Activated naive CD8-positive, alpha-beta T cell (primary cell): ENCODE measurements around the gene FOXJ3.
"Not testable (repeated sequence)": the region's sequence is repeated elsewhere in the genome, so short reads cannot be mapped to it uniquely, and the experiment has no call there.

ENCODE experiments used
- H3K27ac Mint-ChIP-seq: one replicate; pipeline ENCODE4 v1.8.0; 2021; ENCODE audit warnings: mixed read lengths
- H3K27me3 Mint-ChIP-seq: one replicate; pipeline ENCODE4 v1.8.0; 2021; ENCODE audit warnings: mixed read lengths
- H3K36me3 Mint-ChIP-seq: one replicate; pipeline ENCODE4 v1.8.0; 2021; ENCODE audit warnings: mixed read lengths
- H3K4me1 Mint-ChIP-seq: one replicate; pipeline ENCODE4 v1.8.0; 2021; ENCODE audit warnings: low read depth, mixed read lengths
- H3K4me3 Mint-ChIP-seq: one replicate; pipeline ENCODE4 v1.8.0; 2021; ENCODE audit warnings: mild to moderate bottlenecking, mixed read lengths
- H3K9me3 Mint-ChIP-seq: one replicate; pipeline ENCODE4 v1.8.0; 2021; ENCODE audit warnings: low read depth, mixed read lengths

The FOXJ3 gene

GRCh38 chr1:42219627-42220026 is 115.4 kb downstream of the FOXJ3 start:
- H3K27ac Mint-ChIP-seq: no peak overlapping the region
- H3K4me3 Mint-ChIP-seq: no peak overlapping the region
- H3K4me1 Mint-ChIP-seq: peaks cover 45% of the 10 kb centered on the region

DNA sequence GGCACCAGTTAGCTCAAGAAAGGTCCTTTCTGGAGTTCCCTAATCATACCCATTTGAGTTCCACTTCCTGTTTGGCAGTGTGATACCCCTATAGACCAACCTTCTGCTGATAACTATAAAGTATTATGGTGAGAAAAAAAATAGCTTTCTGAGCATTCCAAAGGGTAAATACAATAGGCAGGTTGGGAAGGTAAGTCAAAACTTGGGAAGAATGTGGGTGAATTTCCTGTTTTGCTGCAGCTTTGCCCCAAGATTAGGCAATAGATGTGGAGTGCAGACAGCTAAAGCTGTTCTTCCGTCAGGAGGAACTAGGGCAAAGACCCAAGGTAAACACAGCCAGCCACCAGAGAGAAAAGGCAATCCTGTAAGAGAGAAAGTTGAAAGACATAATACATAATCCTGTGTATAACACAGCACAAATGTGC is 120.6 kb downstream of the FOXJ3 start:
- Mint-ChIP-seq H3K27me3 (no peaks in the 10 kb centered on the region), H3K4me1 (peaks cover 32% of the 10 kb centered on the region), H3K4me3 (no peak overlapping the region), H3K27ac (no peak overlapping the region), H3K36me3 (peaks cover 47% of the 10 kb centered on the region), H3K9me3 (peaks cover 13% of the 10 kb centered on the region)

More at GRCh38 chr1:42219627-42220026, 115.4 kb downstream of the FOXJ3 start:
- H3K9me3 Mint-ChIP-seq: peaks cover 15% of the 10 kb centered on the region
- peaks cover 37% of the 10 kb centered on the region for H3K36me3 Mint-ChIP-seq
- H3K27me3 Mint-ChIP-seq: no peaks in the 10 kb centered on the region

- H3K36me3 Mint-ChIP-seq: peaks cover 37% of the 10 kb centered on the region
- H3K27me3 Mint-ChIP-seq: no peaks in the 10 kb centered on the region
- H3K27ac Mint-ChIP-seq: no peak overlapping the region
Observed at GRCh38 chr1:42211224-42211623, 123.8 kb downstream of the FOXJ3 start.

GRCh38 chr1:42210421-42211133 is 124.5 kb downstream of the FOXJ3 start:
- H3K9me3 Mint-ChIP-seq: peaks cover 12% of the 10 kb centered on the region
- no peaks in the 10 kb centered on the region for H3K27me3 Mint-ChIP-seq
- peaks cover 41% of the 10 kb centered on the region for H3K36me3 Mint-ChIP-seq
- H3K4me3 Mint-ChIP-seq: no peak overlapping the region
- H3K4me1 Mint-ChIP-seq: peaks cover 42% of the 10 kb centered on the region
- H3K27ac Mint-ChIP-seq: no peak overlapping the region

More at GRCh38 chr1:42211224-42211623, 123.8 kb downstream of the FOXJ3 start:
- Mint-ChIP-seq H3K4me1 (peaks cover 39% of the 10 kb centered on the region), H3K4me3 (no peak overlapping the region), H3K9me3 (peaks cover 12% of the 10 kb centered on the region)

GRCh38 chr1:42209526-42210251 is 125.3 kb downstream of the FOXJ3 start:
- Mint-ChIP-seq H3K36me3 (peaks cover 46% of the 10 kb centered on the region), H3K4me1 (peaks cover 44% of the 10 kb centered on the region), H3K27me3 (no peaks in the 10 kb centered on the region), H3K4me3 (no peak overlapping the region), H3K9me3 (peaks cover 11% of the 10 kb centered on the region), H3K27ac (no peak overlapping the region)

- Mint-ChIP-seq H3K4me1 (peaks cover 37% of the 10 kb centered on the region), H3K36me3 (peaks cover 43% of the 10 kb centered on the region), H3K9me3 (peaks cover 15% of the 10 kb centered on the region)
- H3K4me3 Mint-ChIP-seq, H3K27ac Mint-ChIP-seq, H3K27me3 Mint-ChIP-seq: not testable (repeated sequence)
Observed at GRCh38 chr1:42206930-42207329, 128.1 kb downstream of the FOXJ3 start.

GRCh38 chr1:42206164-42206563 is 128.9 kb downstream of the FOXJ3 start:
- H3K4me1 Mint-ChIP-seq: peaks cover 34% of the 10 kb centered on the region
- no peak overlapping the region for H3K27ac Mint-ChIP-seq
- H3K36me3 Mint-ChIP-seq: peaks cover 42% of the 10 kb centered on the region
- no peaks in the 10 kb centered on the region for H3K27me3 Mint-ChIP-seq
- H3K4me3 Mint-ChIP-seq: no peak overlapping the region
- H3K9me3 Mint-ChIP-seq: peaks cover 17% of the 10 kb centered on the region

GRCh38 chr1:42201986-42202385 is 133.0 kb downstream of the FOXJ3 start:
- Mint-ChIP-seq H3K9me3 (peaks cover 11% of the 10 kb centered on the region), H3K27me3 (no peaks in the 10 kb centered on the region), H3K4me3 (no peak overlapping the region), H3K27ac (no peak overlapping the region), H3K4me1 (peaks cover 7% of the 10 kb centered on the region), H3K36me3 (peaks cover 38% of the 10 kb centered on the region)

- no peak overlapping the region for H3K4me3 Mint-ChIP-seq
- no peak overlapping the region for H3K27ac Mint-ChIP-seq
- H3K4me1 Mint-ChIP-seq: no peaks in the 10 kb centered on the region
- peaks cover 19% of the 10 kb centered on the region for H3K36me3 Mint-ChIP-seq
- H3K27me3 Mint-ChIP-seq: no peaks in the 10 kb centered on the region
- H3K9me3 Mint-ChIP-seq: peaks cover 10% of the 10 kb centered on the region
Observed at GRCh38 chr1:42198251-42198650, 136.8 kb downstream of the FOXJ3 start.

DNA sequence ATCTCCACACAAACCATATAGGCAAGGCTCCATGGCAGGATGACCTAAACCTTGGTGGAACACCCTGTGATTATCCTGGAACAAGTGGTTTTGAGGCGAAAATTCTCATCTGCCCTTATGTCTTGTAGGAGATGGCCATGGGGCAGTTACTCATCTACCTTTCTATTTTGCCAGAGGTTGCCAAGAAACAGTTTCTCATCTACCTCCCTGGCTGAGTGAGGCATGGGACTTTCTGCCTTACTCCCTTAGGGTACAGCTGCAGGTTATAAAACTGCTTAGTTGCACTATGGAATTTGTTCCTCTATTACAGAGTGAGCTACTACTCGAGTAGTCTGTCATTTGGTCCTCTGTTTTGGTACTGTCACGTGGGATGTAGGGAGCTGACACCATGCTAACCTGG is 139.2 kb downstream of the FOXJ3 start:
- Mint-ChIP-seq H3K27ac (no peak overlapping the region), H3K36me3 (peaks cover 9% of the 10 kb centered on the region), H3K4me1 (no peaks in the 10 kb centered on the region), H3K4me3 (no peak overlapping the region), H3K27me3 (no peaks in the 10 kb centered on the region), H3K9me3 (no peaks in the 10 kb centered on the region)

DNA sequence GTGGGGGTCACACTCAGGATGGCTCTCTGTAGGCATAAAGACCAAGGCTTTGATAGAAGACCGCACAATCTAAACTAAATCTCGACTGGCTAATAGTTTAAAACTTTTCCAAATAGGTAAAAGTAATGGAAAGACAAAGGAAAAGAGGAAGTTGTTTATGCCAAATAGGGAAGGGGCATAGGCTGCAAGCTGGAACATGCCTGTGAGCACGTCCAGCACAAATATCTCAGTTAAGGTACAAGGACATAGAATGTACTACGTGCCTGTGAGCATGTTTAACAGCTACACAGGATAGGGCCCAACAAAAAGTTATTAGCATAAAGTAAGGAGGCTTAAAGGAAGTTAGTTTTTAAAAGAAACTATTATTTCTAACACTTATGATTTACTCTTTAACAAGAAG is 142.9 kb downstream of the FOXJ3 start:
- H3K27ac Mint-ChIP-seq: peak overlapping the region; percentile 22
- H3K36me3 Mint-ChIP-seq: peaks cover 7% of the 10 kb centered on the region

GRCh38 chr1:42191319-42191718 is 143.7 kb downstream of the FOXJ3 start:
- H3K9me3 Mint-ChIP-seq: no peaks in the 10 kb centered on the region
- H3K4me1 Mint-ChIP-seq: no peaks in the 10 kb centered on the region
- no peak overlapping the region for H3K4me3 Mint-ChIP-seq
- peaks cover 7% of the 10 kb centered on the region for H3K36me3 Mint-ChIP-seq
- no peaks in the 10 kb centered on the region for H3K27me3 Mint-ChIP-seq
- peak overlapping the region; percentile 4 for H3K27ac Mint-ChIP-seq

More for the DNA sequence above, 142.9 kb downstream of the FOXJ3 start:
- H3K9me3 Mint-ChIP-seq: no peaks in the 10 kb centered on the region
- no peaks in the 10 kb centered on the region for H3K27me3 Mint-ChIP-seq
- H3K4me3 Mint-ChIP-seq: no peak overlapping the region
- no peaks in the 10 kb centered on the region for H3K4me1 Mint-ChIP-seq

- H3K27ac Mint-ChIP-seq: no peak overlapping the region
- no peak overlapping the region for H3K4me3 Mint-ChIP-seq
- peaks cover 7% of the 10 kb centered on the region for H3K36me3 Mint-ChIP-seq
- H3K27me3 Mint-ChIP-seq: no peaks in the 10 kb centered on the region
- H3K4me1 Mint-ChIP-seq: no peaks in the 10 kb centered on the region
- H3K9me3 Mint-ChIP-seq: no peaks in the 10 kb centered on the region
Observed at GRCh38 chr1:42189931-42190853, 144.8 kb downstream of the FOXJ3 start.

DNA sequence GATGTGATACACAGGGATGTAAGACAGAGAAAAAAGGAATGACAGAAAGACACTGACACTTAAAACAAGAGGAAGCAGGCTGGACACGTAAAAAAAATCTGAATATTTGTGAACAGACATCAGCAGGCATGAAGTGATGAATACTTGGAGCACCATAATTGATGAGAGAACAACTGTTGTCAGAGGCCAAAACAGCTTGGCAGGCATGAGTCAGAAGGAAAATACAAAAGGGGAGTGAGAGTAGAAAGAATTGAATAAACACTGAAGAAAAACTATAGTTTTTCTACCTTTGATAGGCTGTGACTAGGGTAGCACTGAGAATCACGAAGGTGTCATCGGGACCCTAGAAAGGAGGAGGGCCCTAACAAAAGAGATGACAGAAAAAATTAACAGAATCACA is 148.9 kb downstream of the FOXJ3 start:
- Mint-ChIP-seq H3K9me3 (no peaks in the 10 kb centered on the region), H3K36me3 (peaks cover 3% of the 10 kb centered on the region), H3K27ac (no peak overlapping the region)

DNA sequence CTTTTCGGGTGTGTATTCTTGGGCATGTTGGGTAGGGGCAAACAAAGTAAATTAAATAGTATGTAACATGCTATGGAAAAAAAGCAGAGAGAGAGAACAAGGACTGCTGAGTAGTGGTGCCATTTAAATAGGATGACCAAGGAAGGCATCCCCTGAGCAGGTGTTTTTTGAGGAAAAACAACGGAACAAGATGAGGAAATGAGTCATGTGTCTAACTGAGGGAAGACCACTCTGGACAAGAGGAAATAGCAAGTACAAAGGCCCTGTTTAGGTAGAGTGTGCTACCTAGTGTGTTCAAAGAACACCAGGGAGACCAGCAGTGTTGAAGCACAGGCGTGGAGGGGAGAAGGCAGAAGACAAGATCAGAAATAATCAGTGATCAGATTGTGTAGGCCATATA is 150.4 kb downstream of the FOXJ3 start:
- Mint-ChIP-seq H3K27ac (no peak overlapping the region), H3K27me3 (no peaks in the 10 kb centered on the region), H3K4me1 (peaks cover 1% of the 10 kb centered on the region), H3K36me3 (peaks cover 2% of the 10 kb centered on the region), H3K4me3 (no peak overlapping the region), H3K9me3 (no peaks in the 10 kb centered on the region)

More for the DNA sequence above, 148.9 kb downstream of the FOXJ3 start:
- Mint-ChIP-seq H3K4me1 (no peaks in the 10 kb centered on the region), H3K4me3 (no peak overlapping the region), H3K27me3 (no peaks in the 10 kb centered on the region)
